Endodermal cell (in vitro differentiated cells): ENCODE data around the gene GSG1L2. TPM values are rescaled to one million over a fixed set of nuclear protein-coding genes. Genes with fewer than 3 reads are reported as not detected.

ENCODE experiments used
- DNase-seq: peaks from one replicate; pipeline ENCODE4 v3.0.0-alpha.2; 2017
- H3K27ac ChIP-seq: 2 replicates; pipeline ENCODE4 v1.5.1; 2013; ENCODE audit warnings: mild to moderate bottlenecking, low read depth, low read length, moderate library complexity
- H3K27me3 ChIP-seq: 2 replicates; pipeline ENCODE4 v1.6.1; 2013; ENCODE audit warnings: mild to moderate bottlenecking, low read length, moderate library complexity; ENCODE audit not compliant: insufficient read depth, control insufficient read depth, poor library complexity, severe bottlenecking
- H3K36me3 ChIP-seq: 2 replicates; pipeline ENCODE4 v1.7.0; 2013; ENCODE audit warnings: mild to moderate bottlenecking, low read length, moderate library complexity; ENCODE audit not compliant: control insufficient read depth, insufficient read depth
- H3K4me1 ChIP-seq: one replicate; pipeline ENCODE4 v1.7.0; 2013; ENCODE audit warnings: low read length; ENCODE audit not compliant: control insufficient read depth, insufficient read depth
- H3K4me3 ChIP-seq: 2 replicates; pipeline ENCODE4 v1.5.1; 2013; ENCODE audit warnings: mild to moderate bottlenecking, low read length, moderate library complexity
- H3K9ac ChIP-seq: 2 replicates; pipeline ENCODE4 v1.6.1; 2013; ENCODE audit warnings: mild to moderate bottlenecking, low read length, moderate library complexity; ENCODE audit not compliant: poor library complexity, severe bottlenecking; ENCODE audit errors: extremely low read depth
- H3K9me3 ChIP-seq: 2 replicates; pipeline ENCODE4 v1.6.1; 2013; ENCODE audit warnings: mild to moderate bottlenecking, low read length, moderate library complexity; ENCODE audit not compliant: control insufficient read depth
- H3K27ac Mint-ChIP-seq: 2 replicates; pipeline ENCODE4 v1.8.0; 2020; ENCODE audit warnings: mixed read lengths
- H3K27me3 Mint-ChIP-seq: 2 replicates; pipeline ENCODE4 v1.8.0; 2021; ENCODE audit warnings: mild to moderate bottlenecking, mixed read lengths; ENCODE audit not compliant: insufficient read depth
- H3K36me3 Mint-ChIP-seq: 2 replicates; pipeline ENCODE4 v1.8.0; 2020; ENCODE audit warnings: low read depth, mixed read lengths
- H3K4me1 Mint-ChIP-seq: 2 replicates; pipeline ENCODE4 v1.8.0; 2020; ENCODE audit warnings: mixed read lengths
- H3K4me3 Mint-ChIP-seq: 2 replicates; pipeline ENCODE4 v1.8.0; 2020; ENCODE audit warnings: mild to moderate bottlenecking, moderate library complexity, mixed read lengths
- H3K9me3 Mint-ChIP-seq: 2 replicates; pipeline ENCODE4 v1.8.0; 2020; ENCODE audit warnings: mild to moderate bottlenecking, mixed read lengths
- WGBS, 2 experiments: methylation state at CpG; one replicate each; pipeline versions ENCODE4 v1.1.5 to v1.1.7; 2013; ENCODE audit warnings: missing lambda C conversion rate in 2 of 2, mixed read lengths in 1 of 2; ENCODE audit not compliant: insufficient coverage in 1 of 2, insufficient read length in 1 of 2; 5-methylcytosine and 5-hydroxymethylcytosine counted together
- total RNA-seq, 2 donors: library from RNA; stranded (reverse); fragmentation: NEBNext Ultra II Directional in 1 of 2; extraction: Animal tissue kit (Norgen Biotek cat#: 25700) in 1 of 2; gene quantifications; 2 replicates in 1 of 2; 3 replicates in 1 of 2; pipeline ENCODE4 v1.2.1, GENCODE V29; 2021
- TF ChIP-seq, protein P1 (sequence below): fragments of 200-600 bp; sonication (generic); conservative IDR thresholded peaks from 2 replicates; pipeline ENCODE4 v1.5.0; 2021; ENCODE audit warnings: antibody characterized with exemption, mild to moderate bottlenecking

GSG1L2 gene
- total RNA-seq, 2 donors from 2014 or later = not detected

DNA sequence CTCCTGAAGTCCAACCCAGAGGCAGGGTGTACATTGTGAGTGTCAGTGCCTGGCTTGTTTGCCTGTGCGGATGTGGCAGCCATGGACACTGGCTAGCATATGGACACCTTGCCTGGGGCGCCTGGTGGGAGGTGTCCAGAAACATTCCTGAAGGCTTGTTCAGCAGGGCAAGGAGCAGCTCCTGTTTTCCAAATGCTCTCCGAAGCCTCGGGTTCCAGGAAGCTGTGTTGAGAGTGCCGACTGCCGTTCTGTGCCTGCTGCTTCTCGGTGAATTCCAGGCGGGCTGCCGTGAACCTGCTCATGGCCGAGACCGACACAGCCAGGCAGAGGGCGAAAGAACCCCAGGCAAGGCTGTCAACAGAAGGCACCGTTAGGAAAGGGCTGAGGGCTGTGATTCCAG, 19.6 kb downstream of the GSG1L2 start:
- no peak for DNase-seq
- no peak overlapping the region for H3K27ac Mint-ChIP-seq
- Histone ChIP-seq H3K9me3 (no peaks in the 10 kb centered on the region), H3K36me3 (no peaks in the 10 kb centered on the region), H3K27me3 (peaks cover 5% of the 10 kb centered on the region), H3K4me3 (no peak overlapping the region), H3K9ac (no peak overlapping the region), H3K4me1 (no peaks in the 10 kb centered on the region), H3K27ac (no peak overlapping the region)
- H3K9me3 Mint-ChIP-seq = no peaks in the 10 kb centered on the region
- peaks cover 15% of the 10 kb centered on the region for H3K27me3 Mint-ChIP-seq
- TF ChIP-seq, protein P1, sequence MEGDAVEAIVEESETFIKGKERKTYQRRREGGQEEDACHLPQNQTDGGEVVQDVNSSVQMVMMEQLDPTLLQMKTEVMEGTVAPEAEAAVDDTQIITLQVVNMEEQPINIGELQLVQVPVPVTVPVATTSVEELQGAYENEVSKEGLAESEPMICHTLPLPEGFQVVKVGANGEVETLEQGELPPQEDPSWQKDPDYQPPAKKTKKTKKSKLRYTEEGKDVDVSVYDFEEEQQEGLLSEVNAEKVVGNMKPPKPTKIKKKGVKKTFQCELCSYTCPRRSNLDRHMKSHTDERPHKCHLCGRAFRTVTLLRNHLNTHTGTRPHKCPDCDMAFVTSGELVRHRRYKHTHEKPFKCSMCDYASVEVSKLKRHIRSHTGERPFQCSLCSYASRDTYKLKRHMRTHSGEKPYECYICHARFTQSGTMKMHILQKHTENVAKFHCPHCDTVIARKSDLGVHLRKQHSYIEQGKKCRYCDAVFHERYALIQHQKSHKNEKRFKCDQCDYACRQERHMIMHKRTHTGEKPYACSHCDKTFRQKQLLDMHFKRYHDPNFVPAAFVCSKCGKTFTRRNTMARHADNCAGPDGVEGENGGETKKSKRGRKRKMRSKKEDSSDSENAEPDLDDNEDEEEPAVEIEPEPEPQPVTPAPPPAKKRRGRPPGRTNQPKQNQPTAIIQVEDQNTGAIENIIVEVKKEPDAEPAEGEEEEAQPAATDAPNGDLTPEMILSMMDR = no peak
- H3K36me3 Mint-ChIP-seq = no peaks in the 10 kb centered on the region
- no peak overlapping the region for H3K4me3 Mint-ChIP-seq
- no peaks in the 10 kb centered on the region for H3K4me1 Mint-ChIP-seq
- 85 to 91% methylated on average over 13 of the region's 13 CpGs for WGBS, 2 experiments

DNA sequence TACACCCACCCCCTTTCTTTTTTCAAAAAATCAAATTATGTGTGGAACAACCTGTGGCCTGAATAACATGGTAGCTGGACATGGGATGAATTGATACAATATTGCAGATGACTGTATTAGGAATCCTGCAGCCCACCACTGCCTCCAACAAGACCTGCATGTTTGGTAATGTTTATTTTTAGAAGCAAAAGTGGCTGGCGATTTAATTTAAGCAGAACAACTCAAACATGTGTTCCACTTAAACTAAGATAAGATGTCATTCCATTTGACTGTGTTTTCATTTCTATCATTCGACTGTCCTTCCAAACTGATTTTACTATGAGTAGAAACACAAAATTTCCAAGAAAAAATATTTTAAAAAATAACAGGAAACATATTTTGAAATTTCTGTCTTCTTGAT, 20.4 kb downstream of the GSG1L2 start:
- Histone ChIP-seq H3K27me3 (no peaks in the 10 kb centered on the region), H3K27ac (no peak overlapping the region), H3K9me3 (no peaks in the 10 kb centered on the region), H3K36me3 (no peaks in the 10 kb centered on the region), H3K4me1 (no peaks in the 10 kb centered on the region), H3K9ac (no peak overlapping the region), H3K4me3 (no peak overlapping the region)
- peaks cover 10% of the 10 kb centered on the region for H3K27me3 Mint-ChIP-seq
- H3K4me1 Mint-ChIP-seq = no peaks in the 10 kb centered on the region
- TF ChIP-seq, protein P1 = no peak
- H3K4me3 Mint-ChIP-seq = no peak overlapping the region
- H3K36me3 Mint-ChIP-seq = no peaks in the 10 kb centered on the region
- no peak for DNase-seq
- WGBS, 2 experiments = 86% methylated on average over 2 of the region's 2 CpGs; no CpG with 5 or more reads in 1 of the 2 experiments
- no peaks in the 10 kb centered on the region for H3K9me3 Mint-ChIP-seq
- H3K27ac Mint-ChIP-seq = no peak overlapping the region

DNA sequence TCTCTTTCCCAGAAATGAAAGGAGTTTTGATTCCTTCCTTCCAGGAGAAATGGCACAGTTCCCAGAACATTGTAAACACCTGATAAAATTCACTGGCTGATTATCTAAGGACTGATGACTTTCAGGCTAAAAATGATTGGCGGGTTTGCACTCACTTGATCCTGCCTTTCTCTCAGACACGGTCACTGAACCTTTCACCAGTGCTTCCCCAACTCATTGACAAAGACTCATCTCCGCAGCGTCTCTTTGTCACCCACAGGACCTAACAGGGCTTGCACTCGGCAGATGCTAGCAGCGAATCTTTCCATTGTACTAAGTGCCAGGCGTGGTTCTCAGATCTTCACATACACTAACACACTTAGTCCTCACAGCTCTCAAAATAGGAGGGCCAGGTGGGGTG, 23.2 kb downstream of the GSG1L2 start:
- no peaks in the 10 kb centered on the region for H3K4me1 Mint-ChIP-seq
- no peaks in the 10 kb centered on the region for H3K36me3 Mint-ChIP-seq
- Histone ChIP-seq H3K9me3 (no peaks in the 10 kb centered on the region), H3K27me3 (no peaks in the 10 kb centered on the region), H3K9ac (no peak overlapping the region), H3K4me1 (no peaks in the 10 kb centered on the region), H3K36me3 (no peaks in the 10 kb centered on the region), H3K27ac (no peak overlapping the region), H3K4me3 (no peak overlapping the region)
- H3K27me3 Mint-ChIP-seq = peaks cover 15% of the 10 kb centered on the region
- DNase-seq = no peak
- WGBS, 2 experiments = 97 to 100% methylated on average over 2 to 7 of the region's 7 CpGs
- H3K27ac Mint-ChIP-seq = no peak overlapping the region
- TF ChIP-seq, protein P1 = no peak
- H3K4me3 Mint-ChIP-seq = no peak overlapping the region
- H3K9me3 Mint-ChIP-seq = no peaks in the 10 kb centered on the region
